Stimulated activated CD4-positive, alpha-beta T cell treated with anti-CD3 and anti-CD28 coated beads, Interleukin-1b, Interleukin-23, amount 100 ng/mL, for 4 hours (primary cell): ENCODE results near the gene INAFM2.

Experiments
- DNase-seq, 2 donors: peaks; one replicate each; pipeline ENCODE4 v3.0.0-alpha.2; 2020; ENCODE audit warnings: low read depth in 2 of 2

INAFM2 gene

DNA sequence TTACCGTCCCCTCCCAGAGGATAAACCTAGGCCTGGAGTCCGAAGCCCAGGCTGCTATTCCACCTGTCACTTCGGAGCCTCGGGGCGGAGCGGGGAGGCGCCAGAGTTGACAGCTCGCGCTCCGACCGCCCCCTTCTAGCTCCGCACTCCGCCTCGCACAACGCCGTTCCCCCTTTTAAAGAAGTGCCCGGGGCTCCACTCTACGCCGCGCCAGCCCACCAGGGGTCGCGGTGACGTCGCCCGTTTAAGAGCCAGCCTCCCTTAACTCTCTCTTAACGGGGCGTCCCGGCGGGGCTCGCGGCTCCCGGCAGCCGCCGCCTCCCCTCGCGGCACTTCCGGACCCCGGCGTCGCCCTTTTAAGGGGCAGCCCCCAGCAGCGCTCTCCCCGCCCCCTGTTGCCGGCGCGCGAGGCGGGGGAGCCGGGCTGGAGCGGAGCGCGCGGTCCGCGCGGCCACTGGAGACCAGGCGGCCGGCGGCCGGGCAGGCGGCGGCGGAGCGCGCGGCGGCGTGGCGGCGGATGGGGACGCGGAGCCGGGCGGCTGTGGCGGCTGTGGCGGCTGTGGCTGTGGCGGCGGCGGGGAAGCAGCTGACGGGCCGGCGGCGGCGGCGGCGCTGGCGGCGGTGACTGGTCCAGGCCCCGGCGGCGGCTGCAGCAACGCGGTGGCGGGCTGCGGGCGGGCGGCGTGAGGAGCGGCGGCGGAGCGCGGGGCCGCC is at the start of gene INAFM2:
Gene INAFM2, plus strand, starts transcription at position 454 of the 714 bp plus-strand sequence. CDS start 364 bp downstream, outside the sequence.
- peak; percentile 83 to 89 for DNase-seq

DNA sequence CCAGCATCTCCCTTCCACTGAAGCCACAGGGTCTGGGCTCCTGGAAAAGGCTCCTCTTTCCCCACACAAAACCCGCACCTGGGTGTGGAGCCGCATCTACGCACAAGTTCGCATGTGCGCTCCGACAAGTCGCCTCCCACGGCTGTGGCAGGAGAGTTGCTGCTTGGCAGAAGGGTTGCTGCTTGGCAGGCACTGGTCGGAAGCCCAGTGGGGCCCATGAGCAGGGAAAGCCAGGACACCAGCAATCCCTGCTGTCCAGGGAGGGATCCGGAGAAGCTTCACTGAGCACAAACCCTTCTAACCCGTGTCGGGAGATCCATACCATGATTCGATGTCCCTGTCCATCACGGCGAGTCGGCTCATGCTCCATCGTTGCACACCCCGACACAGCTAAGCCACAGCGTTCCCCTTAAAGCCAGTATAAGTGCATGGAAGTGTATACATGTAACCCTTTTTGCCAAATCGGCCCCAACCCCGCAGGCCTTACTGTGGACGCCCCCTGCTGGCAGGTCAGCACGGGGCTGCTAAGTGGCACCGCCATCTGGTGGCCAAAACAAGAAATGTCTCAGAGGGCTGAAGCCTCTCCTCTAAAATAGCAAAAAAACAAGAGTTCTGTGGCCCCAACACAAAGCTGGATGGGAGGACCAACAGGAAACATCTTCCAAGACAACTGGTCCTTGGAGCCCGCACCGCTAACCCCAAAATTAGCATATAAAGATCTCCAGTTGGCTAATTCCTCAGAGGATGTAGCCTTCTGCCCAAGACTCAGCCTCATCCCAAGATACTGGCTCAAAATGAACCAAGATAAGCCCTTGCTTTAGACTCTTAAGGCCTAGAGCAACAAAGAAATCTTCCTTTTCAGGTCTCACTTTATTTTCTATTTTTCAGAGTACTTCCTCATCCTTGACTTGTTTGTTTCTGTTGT is 48.9 kb upstream of the INAFM2 start:
- peak; percentile 85 to 91 for DNase-seq

DNA sequence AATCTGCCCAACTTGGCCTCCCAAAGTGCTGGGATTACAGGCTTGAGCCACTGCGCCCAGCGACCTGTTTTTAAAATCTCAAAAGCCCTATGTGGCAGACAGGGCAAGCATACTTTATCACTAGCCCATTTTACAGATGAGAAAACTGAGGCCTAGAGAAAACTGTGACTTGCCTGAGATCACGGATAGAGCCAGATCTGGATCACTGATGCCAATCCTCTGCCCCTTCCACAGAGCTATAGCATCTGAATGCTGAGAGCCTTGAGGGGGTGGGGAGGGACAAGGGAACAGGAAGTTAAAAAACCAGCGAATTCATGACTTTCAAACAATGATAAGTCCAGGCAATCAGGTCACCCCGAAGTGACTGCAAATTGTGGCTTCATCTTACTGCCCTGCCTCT is 48.0 kb upstream of the INAFM2 start:
- no peak for DNase-seq

DNA sequence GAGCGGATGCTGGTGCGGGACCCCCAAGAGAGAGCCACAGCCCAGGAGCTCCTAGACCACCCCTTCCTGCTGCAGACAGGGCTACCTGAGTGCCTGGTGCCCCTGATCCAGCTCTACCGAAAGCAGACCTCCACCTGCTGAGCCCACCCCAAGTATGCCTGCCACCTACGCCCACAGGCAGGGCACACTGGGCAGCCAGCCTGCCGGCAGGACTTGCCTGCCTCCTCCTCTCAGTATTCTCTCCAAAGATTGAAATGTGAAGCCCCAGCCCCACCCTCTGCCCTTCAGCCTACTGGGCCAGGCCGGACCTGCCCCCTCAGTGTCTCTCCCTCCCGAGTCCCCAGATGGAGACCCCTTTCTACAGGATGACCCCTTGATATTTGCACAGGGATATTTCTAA is 47.5 kb upstream of the INAFM2 start:
- DNase-seq = no peak

DNA sequence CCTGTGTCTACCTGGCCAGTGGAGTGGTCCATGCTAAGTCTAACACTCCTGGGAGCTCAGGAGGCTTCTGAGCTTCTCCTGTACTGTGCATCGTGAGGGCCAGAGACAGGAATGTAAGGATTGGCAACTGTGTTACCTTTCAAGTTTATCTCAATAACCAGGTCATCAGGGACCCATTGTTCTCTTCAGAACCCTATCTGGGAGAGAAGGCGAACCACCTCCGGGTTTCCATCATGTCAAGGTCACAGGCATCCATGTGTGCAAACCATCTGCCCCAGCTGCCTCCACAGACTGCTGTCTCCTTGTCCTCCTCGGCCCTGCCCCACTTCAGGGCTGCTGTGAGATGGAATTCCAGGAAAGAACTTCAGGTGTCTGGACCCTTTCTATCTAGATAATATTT is 46.6 kb upstream of the INAFM2 start:
- DNase-seq = no peak

DNA sequence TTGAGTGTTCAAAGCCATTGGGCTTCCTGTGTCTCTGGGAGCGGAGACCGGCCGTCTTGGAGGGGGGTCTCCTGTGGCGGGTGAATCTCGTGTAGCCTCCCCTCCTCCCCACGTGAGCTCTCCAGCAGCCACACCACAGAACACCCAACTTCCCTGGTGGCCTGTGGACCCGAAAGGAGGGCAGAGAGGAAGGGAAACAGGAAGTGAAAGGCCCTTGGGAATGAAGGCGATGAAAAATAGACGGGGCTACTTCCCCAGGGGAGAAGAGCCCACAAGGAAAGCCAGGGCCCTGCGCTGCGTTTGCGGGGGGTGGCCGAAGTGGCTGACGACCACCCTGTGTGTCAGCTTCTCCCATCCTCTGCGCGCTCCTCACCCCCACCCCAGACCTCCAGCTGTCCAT is 46.0 kb upstream of the INAFM2 start:
- DNase-seq = no peak

DNA sequence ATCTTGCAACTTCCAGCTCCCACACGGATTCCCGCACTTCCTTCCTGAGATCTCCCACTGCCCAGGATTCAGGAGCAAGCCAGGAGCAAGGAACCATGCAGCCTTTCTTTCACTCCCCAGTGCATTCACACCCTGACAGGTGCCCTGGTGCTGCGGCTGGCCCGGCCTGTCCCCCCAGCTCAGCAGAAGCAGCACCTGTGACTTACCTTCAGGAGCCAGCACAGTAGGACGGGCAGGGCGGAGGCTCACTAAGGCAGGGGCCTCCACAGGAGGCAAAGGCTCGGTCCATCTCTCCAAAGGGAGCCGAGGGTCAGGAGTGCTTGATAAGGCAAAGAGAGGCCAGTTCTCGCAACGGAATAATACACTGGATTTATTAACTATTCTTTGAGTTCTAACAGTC is 45.5 kb upstream of the INAFM2 start:
- no peak for DNase-seq

DNA sequence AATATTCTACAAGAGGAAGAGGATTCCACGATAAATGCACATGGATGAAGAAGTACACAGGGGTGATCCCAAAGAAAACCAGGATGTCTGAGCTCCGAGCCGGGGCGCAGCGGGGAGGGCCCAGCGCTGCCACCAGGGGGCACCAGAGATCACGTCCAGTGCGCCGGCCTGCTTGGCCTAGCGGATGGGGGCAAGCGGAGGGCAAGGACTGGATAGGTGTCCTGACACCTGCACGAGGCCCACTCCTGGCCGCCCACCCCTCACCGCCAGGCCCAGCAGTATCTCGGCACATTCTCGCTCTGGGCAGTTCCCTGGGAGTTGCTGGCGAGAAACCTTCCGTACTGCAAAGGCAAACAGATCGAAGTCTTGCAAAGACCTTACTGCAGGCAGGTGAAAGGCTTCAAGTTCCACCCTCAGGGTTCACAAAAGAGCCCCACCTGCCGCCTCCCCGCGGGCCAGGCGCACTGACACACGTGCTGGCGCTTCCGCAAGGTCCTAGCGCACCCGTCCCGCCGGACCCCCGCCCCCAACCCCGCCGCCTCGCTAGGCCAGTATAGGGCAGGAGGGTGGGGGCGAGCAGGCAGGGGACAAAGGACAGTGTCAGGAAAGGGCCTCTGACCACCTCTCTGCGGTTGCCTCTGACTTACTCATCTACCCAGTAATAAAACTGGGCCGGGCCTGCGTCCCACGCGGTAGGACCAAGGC is 43.9 kb upstream of the INAFM2 start:
- peak; percentile 64 to 73 for DNase-seq

DNA sequence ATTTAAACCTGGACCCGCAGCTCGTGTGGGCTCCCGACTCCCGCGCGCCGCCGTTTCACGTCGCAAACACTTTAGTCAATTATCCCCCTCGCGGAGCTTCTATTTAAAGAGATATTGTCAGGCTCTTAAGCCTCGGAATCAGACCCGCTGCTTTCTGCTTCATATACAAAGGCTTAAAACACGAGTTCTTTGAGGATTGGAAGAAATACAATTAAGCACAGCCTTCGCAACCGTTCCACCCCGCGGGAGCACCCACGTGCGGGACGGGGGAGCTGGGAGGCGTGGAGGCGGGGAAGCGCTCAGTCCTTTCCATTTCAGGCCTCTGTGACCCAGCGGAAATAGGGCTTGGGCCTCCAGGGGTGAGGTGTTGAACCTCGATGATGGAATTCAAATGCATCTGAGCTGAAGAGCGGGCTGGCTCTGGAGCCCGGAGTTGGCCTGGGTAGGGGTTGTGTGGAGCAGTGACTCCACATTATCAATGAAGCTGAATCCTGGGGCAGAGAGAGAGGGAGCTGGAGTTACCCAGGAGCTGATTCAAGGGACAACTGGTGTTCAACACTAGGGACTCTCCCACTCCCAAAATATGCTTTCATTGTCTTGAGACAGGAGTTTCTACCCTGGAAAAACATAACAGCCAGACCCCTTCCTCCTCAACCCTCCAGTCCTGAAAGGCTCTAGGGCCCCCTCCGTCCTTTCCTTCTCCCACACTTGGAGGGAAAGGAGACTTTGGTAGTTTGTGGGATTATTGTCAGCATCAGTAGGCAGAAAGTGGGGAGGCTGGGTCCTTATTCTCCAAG is 43.0 kb upstream of the INAFM2 start:
- DNase-seq = no peak

DNA sequence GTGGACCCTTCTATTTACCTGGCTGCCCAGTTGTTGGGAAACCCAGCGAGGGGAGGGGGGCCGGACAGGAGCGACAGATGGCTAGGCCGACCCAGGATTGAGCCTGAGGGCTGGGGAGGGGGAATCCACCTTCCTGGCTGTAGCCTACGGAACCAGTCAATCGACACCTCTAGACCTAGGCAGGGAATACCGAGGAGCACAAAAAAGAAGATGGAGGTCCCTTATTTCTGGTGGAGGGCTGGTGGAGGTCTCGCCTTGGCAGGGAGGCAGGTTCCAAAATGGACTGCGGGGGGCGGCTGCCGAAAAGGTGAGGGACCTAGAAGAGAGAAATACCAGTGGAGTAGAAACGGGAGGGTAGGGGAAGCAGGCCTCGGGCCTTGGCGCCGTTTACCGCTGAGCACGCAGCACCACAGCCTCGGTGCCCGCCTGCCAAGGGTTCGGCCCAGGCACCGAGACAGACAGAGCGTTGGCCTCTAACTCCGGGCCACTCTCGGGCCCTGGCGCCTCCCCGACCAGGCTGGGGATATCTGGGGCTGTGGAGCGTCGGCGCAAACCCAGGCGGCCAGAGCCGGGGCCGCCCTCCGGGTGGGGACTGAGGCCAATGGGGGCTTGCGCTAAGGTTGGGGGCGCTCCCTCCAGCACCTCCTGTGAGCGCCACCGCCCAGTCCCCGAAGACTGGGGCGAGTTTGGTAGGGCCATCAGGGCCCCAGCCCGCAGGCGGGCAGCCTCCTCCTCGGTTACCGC is 42.3 kb upstream of the INAFM2 start:
- DNase-seq = no peak

DNA sequence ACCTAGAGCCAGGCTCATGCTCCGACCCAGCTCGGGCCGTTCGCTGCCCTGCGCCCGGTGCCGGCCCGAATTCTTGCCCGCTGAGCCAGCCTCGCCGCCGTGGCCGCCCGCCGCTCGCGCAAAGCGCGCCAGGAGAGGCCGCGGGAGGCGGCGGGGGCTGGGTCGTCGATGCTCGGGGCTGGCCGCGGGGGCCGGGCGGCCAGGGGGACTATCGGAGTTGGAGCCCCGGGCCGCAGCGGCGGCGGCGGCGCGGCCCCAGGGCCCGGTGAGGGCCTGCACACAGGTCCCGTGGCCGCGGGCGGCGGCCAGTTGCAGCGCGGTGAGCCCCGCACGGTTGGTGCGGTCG is 41.7 kb upstream of the INAFM2 start:
- no peak for DNase-seq

DNA sequence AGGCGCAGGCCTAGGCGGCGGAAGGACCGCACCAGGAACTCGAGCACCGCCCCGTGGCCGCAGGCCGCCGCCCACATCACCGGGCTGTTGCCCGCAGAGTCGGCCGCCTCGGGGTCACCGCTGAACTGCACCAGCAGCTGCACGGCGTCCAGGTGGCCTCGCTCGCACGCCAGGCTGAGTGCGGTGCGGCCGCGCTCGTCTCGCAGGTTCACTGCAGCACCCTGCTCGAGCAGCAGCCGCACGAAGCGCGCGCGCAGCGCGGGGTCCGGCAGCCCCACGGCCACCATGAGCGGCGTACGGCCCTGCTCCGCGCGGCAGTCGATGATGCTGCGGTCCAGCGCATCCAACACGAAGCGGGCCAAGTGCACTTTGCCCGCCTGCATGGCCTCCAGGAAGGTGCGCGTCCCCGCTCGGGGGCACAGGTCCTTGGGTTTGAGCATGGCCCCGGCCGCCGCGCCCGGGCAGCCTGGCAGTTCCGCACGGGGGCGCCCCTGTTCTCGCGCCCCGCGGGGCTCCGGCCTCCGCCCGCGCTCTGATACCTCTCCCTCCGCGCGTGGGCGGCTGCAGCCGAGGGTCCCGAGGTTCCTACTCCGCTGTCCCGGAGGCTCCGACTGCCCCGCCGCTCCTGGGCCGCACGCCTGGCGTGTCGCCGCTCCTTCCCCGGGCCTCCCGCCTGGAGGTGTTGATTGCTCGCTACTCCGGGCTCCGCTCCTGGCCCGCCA is 41.2 kb upstream of the INAFM2 start:
- peak in 1 of 2 donors; percentile 47 for DNase-seq

DNA sequence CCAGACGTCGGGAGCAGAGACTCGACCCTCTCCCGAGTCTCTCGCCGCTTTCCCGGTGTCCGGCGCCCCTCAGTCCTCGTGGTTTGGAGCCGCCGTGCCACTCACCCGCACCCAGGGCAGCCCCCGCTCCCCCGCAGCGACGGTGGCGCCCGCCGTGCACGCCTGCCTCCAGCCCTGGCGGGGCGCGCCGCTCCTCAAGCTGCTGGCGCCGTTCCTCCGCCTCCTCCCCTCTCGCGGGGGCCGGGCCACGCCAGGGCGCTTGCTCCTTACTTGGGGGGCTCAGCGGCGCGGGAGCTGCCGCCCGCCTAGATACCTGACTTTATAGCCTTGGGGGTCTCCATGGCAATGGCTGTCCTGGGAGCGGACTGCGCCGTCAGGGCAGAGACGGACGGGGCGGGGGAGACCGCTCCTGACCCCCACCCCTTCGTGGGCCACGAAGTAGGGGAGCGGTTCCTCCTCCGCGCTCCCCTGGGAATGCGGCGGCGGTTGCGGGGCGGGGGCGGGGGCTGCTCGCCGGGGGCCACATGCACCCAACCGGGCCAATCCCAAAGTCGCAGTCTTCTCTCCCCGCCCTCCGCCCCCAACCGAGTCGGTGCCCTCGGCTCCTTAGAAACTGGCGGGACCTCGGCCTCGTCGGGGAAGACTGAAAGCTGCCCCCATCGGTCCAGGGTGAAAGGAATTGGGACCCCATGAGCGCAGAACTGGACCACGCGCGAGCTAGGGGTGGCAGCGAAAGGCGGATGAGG is 40.5 kb upstream of the INAFM2 start, which contains the start of gene ANKRD63:
Gene ANKRD63, minus strand, starts transcription at position 196 of the 746 bp plus-strand sequence. CDS start 478 bp downstream, outside the sequence.
- DNase-seq = peak in 1 of 2 donors; percentile 40

DNA sequence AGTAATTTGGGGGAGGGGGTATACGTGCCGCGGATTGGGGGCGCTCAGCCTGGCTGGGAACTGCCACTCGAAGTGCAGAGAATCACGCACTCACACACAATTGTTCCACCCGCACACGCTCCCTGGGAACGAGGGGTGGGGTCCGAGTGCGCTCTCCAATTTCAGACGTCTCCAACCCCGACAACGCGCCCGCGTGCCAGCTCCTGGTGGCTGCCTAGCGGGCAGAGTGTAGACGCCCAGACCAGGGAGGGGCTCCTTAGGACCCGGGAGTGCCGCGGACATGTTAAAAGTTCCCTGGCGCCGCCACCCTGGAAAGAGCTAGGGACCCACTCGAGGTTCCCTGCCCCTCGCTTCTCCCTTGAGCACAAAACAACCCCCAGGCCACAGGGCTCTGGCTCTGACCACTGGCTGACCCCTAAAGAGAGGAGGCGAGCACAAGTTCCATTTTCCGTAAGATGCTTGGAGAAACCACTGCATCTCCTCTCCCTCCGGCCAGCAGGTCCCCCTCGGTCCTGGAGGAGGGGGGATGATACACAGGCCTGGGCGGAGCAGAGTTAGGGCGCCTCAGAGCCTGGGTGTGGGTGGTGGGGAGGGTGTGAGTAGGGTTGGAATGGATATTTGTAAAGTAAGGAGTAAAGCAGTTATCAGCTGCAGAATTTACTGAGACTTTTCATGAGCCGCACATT is 39.7 kb upstream of the INAFM2 start:
- DNase-seq = no peak

DNA sequence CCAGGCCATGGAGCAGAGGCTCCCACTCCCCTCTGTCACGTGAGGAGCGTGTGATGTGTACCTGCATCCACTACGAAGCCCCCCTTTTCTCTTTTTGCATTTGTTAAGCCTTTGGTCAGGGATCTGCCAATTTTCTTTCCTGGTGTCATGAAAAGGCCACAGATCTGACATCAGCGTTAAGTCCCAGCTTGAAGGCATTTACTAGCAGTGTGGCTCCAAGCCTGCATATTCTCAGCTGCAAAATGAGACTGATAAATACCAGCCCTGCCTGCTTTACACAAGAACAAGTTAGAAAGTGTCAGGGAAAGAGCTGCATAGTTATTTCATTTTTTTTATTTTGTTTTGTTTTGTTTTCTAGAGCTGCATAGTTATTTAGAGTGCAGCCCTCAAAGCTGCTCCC is 38.3 kb upstream of the INAFM2 start:
- no peak for DNase-seq

DNA sequence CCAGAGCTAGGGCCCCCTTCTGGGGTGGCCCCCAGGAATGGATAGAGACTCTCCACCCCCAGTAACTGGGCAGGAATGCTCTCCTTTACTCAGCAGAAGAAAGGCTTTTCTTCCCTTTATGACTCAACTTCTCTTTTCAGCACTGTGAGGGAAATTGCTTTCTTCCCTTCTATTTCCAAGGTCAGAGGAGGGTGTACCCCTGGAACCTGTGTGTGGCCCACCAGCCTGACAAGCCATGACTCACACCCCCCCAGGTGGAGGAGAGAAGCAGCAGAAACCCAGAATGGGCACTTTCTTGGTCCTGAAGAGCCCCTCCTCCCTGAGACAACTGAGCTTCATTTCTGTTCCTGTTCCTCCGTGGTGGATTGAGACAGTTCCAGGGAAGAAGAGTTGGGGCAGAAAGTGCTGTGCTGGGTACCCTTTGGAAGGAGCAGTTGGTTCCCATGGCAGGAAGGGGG is 37.9 kb upstream of the INAFM2 start:
- DNase-seq = no peak

DNA sequence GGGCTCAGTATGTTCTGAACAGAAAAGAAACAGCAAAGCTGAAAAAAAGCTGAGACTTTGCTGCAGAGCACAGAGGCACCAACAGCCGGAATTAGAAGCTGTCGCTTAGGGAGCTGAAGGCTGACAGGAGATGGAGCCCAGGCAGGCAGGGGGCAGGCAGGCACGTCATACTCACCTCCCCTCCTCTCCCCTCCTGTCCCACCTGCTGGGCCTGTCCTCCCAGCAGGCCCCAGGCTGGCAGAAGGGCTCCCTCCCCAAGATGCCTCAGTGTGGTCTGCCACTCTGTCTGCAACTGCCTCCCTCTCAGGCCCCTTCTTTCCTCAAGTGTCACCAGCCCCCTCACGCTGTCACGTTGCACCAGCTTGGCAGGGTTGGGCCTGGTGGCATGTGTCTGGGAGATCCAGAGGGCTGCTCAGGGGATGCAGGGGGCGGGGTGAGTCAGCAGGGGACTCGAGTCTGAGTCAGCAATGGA is 37.4 kb upstream of the INAFM2 start:
- DNase-seq = no peak

DNA sequence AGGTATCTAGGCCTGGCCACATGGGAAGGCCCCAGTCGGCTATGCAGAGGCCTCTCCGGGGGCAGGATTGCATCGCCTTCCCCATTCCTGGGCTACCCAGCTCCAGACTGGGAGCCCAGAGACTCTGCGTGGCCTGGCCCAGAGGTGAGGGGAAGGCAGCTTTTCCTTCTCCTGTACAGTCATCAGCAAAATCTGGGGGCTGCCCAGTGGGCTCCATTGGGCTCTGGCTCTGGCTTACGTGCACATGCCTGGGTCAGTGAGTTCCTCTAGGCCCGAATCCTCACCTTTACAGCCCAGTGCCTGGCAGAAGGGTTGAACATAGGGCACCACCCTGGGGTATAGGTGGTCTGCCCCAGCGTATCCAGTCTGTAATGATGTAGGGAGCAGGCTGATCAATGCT is 36.7 kb upstream of the INAFM2 start:
- DNase-seq = no peak

DNA sequence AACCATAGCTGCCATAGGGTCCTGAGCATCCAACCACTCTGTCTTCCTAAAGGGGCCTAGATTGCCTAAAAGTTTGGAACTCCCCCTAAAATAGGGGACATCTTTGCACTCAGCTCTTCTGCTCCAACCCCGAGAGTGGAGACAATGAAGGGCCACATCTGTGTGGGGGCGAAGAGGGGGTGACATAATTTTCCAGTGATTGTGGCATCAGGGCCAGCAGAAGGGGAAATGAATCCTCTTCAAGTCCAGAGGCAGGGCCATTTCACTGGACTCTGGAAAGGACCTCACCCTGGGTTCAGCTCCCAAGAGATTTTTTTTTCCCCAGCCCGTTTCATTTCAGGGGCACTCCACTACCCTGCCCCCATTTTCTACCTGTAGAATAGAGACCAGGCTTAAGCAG is 36.0 kb upstream of the INAFM2 start:
- DNase-seq = no peak
